ENCODE measurements around the gene LRFN4. TPM values are rescaled to one million over a fixed set of nuclear protein-coding genes. Genes with fewer than 3 reads are reported as not detected.

The LRFN4 gene
- total and polyA plus RNA-seq, 2 of the 13 experiments (the other 11 are each of a cell fraction or from before 2014, with no cell fraction given), result 1.3 to 6.8 TPM

DNA sequence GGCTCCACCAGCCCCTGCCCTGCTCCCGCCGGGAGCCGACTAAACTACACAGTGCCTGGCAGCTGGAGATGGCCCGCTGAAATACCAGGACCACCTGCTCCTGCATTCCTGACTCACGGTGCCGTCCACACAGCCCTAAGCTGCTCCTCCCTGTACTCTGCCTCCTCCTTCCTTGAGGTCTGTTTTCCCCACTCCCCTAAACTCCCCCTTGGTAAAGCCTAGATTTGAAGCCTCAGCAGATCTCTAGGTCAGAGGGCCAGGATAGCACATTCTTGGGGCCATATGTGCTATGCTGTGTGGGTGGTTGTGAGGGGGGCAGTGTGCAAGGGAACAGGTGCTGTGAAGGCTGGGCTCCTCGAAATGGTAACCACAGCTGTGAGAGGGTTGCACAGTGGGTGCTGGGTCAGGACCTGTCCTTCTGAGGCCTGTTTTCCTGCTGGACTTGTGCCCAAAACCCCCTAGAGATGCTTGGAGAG is 9.7 kb downstream of the LRFN4 start (continued):
- TF ChIP-seq ZGPAT (CRISPR knock-in tag; IDR thresholded peaks at IDR 0.05), result no peak
- no peak for TF ChIP-seq MEF2D (CRISPR knock-in tag; IDR thresholded peaks at IDR 0.05)
- no peak for TF ChIP-seq SMARCC2 (IDR thresholded peaks at IDR 0.05)

DNA sequence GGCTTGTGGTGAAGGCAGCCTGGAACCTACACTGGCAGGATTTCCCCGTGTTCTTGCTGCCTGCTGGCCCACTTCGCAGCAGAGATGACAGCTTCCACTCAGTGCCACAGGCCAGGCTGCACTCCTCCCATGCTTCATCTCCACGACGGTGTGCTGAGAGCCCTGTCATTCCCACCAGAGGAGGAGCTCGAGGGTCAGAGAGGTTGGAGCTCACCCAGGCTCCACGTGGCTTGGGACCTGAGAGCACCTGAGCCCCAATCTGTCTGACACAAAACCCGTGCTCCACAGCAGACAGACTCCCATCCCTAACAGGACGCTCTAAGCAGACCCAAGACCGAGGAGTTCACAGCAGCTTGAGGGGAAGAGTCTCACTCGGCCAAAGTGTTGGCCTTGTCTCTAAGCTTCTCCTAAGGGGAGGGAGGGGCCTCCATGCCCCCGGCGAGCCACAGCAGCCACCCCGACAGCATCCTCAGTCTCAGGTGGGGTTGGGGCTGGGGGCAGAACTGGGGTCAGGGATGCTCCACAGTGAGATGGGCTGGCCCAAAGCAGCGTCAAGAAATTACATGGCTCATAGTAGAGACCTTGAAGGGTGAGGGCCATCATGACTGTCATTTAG is 10.7 kb downstream of the LRFN4 start:
- 89% methylated on average over 5 of the region's 14 CpGs for WGBS (ENCODE audit: low lambda C conversion rate)
- H2AFZ ChIP-seq (ENCODE audit: low read length), result no peak overlapping the region
- no peak for TF ChIP-seq ZNF878 (CRISPR knock-in tag; IDR thresholded peaks at IDR 0.05)
- TF ChIP-seq ZNF891 (CRISPR knock-in tag; IDR thresholded peaks at IDR 0.05), result no peak
- no peak for TF ChIP-seq ZNF713 (CRISPR knock-in tag; IDR thresholded peaks at IDR 0.05)
- no peak for TF ChIP-seq TAF15 (IDR thresholded peaks at IDR 0.05; ENCODE audit: low read depth, low read length, poor library complexity, severe bottlenecking)
- TF ChIP-seq ZNF407 (CRISPR knock-in tag; IDR thresholded peaks at IDR 0.05; ENCODE audit: not compliant biosample characterization), result no peak
- TF ChIP-seq CCDC6 (CRISPR knock-in tag; IDR thresholded peaks at IDR 0.05), result no peak
- TF ChIP-seq, protein P1, sequence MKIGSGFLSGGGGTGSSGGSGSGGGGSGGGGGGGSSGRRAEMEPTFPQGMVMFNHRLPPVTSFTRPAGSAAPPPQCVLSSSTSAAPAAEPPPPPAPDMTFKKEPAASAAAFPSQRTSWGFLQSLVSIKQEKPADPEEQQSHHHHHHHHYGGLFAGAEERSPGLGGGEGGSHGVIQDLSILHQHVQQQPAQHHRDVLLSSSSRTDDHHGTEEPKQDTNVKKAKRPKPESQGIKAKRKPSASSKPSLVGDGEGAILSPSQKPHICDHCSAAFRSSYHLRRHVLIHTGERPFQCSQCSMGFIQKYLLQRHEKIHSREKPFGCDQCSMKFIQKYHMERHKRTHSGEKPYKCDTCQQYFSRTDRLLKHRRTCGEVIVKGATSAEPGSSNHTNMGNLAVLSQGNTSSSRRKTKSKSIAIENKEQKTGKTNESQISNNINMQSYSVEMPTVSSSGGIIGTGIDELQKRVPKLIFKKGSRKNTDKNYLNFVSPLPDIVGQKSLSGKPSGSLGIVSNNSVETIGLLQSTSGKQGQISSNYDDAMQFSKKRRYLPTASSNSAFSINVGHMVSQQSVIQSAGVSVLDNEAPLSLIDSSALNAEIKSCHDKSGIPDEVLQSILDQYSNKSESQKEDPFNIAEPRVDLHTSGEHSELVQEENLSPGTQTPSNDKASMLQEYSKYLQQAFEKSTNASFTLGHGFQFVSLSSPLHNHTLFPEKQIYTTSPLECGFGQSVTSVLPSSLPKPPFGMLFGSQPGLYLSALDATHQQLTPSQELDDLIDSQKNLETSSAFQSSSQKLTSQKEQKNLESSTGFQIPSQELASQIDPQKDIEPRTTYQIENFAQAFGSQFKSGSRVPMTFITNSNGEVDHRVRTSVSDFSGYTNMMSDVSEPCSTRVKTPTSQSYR (CRISPR knock-in tag; IDR thresholded peaks at IDR 0.05; ENCODE audit: borderline replicate concordance), result no peak

More for the DNA sequence above, 10.7 kb downstream of the LRFN4 start:
- Histone ChIP-seq H3K27ac (ENCODE audit: extremely low read length, insufficient read depth, low read length) (no peak overlapping the region), H3K79me2 (ENCODE audit: insufficient read depth, low read length) (no peaks in the 10 kb centered on the region), H4K20me1 (ENCODE audit: insufficient read depth, low read length) (peaks cover 5% of the 10 kb centered on the region), H3K36me3 (replicated peaks in 1 of 2; ENCODE audit: control insufficient read depth in 1 of 2, insufficient read depth in 2 of 2, low read length in 2 of 2) (peaks cover 30 to 69% of the 10 kb centered on the region in 2 experiments; a peak in 4 of 5 replicates), H3K9me3 (ENCODE audit: low read length) (no peaks in the 10 kb centered on the region), H3K4me3 (replicated peaks in 1 of 3; ENCODE audit: insufficient read depth in 1 of 3, low read depth in 2 of 3, low read length in 3 of 3) (no peak overlapping the region), H3K4me1 (ENCODE audit: insufficient read depth, low read length) (peaks cover 9% of the 10 kb centered on the region), H3K27me3 (ENCODE audit: control insufficient read depth in 1 of 2, insufficient read depth in 2 of 2, low read length in 2 of 2) (no peaks in the 10 kb centered on the region), H3K4me2 (ENCODE audit: low read depth, low read length) (no peak overlapping the region), H3K9ac (ENCODE audit: insufficient read depth, low read depth, low read length) (no peak overlapping the region)
- in situ Hi-C loops (cut with HindIII; ENCODE audit: extremely low pct_ligation_motif_present, low pct_unique_long_range_greater_than_20kb) (no loop called here), intact Hi-C loops (cut with micrococcal nuclease; ENCODE audit: unreplicated experiment) (no loop called here)
- no peak for FAIRE-seq
- POLR2A ChIA-PET, result no interaction called here
- CTCF ChIA-PET (ENCODE audit: low intra/inter-chr PET ratio, low total read pairs), result no interaction called here
- no TSS peak for BruUV-seq (replicated peaks)
- DNase-seq (ENCODE audit: low spot score), result no peak
- no peak for ATAC-seq
